ENCODE measurements around the gene SFI1.
A peak's percentile ranks its signal among the peaks of the same experiment; 100 is the strongest.
"Not testable (repeated sequence)": the region's sequence is repeated elsewhere in the genome, so short reads cannot be mapped to it uniquely, and the experiment has no call there.

Gene SFI1

GRCh38 chr22:31532060-31532459, 35.7 kb downstream of the SFI1 start:
- DNase-seq = no peak
- in situ Hi-C loops (cut with HindIII; ENCODE audit: low pct_ligation_motif_present, low pct_unique_long_range_greater_than_20kb, low sequenced_read_pairs) = no loop called here

GRCh38 chr22:31533374-31533773, 37.0 kb downstream of the SFI1 start:
- no peak for DNase-seq
- in situ Hi-C loops (cut with HindIII; ENCODE audit: low pct_ligation_motif_present, low pct_unique_long_range_greater_than_20kb, low sequenced_read_pairs) = no loop called here

GRCh38 chr22:31537019-31537535, 40.7 kb downstream of the SFI1 start:
- no peak for DNase-seq
- in situ Hi-C loops (cut with HindIII; ENCODE audit: low pct_ligation_motif_present, low pct_unique_long_range_greater_than_20kb, low sequenced_read_pairs) = no loop called here

GRCh38 chr22:31538815-31539214, 42.5 kb downstream of the SFI1 start:
- DNase-seq = no peak
- in situ Hi-C loops (cut with HindIII; ENCODE audit: low pct_ligation_motif_present, low pct_unique_long_range_greater_than_20kb, low sequenced_read_pairs) = no loop called here

- in situ Hi-C loops (cut with HindIII; ENCODE audit: low pct_ligation_motif_present, low pct_unique_long_range_greater_than_20kb, low sequenced_read_pairs); DNase-seq: not testable (repeated sequence)
Measured at GRCh38 chr22:31540166-31540565, 43.8 kb downstream of the SFI1 start.

GRCh38 chr22:31540966-31541365, 44.6 kb downstream of the SFI1 start:
- no peak for DNase-seq
- in situ Hi-C loops (cut with HindIII; ENCODE audit: low pct_ligation_motif_present, low pct_unique_long_range_greater_than_20kb, low sequenced_read_pairs) = no loop called here

- in situ Hi-C loops (cut with HindIII; ENCODE audit: low pct_ligation_motif_present, low pct_unique_long_range_greater_than_20kb, low sequenced_read_pairs) = no loop called here
- peak; percentile 93 for DNase-seq
Measured at GRCh38 chr22:31544481-31545480, 48.4 kb downstream of the SFI1 start.

- in situ Hi-C loops (cut with HindIII; ENCODE audit: low pct_ligation_motif_present, low pct_unique_long_range_greater_than_20kb, low sequenced_read_pairs) = no loop called here
- no peak for DNase-seq
Measured at GRCh38 chr22:31550871-31551370, 54.6 kb downstream of the SFI1 start.

GRCh38 chr22:31556627-31557203, 60.4 kb downstream of the SFI1 start:
- in situ Hi-C loops (cut with HindIII; ENCODE audit: low pct_ligation_motif_present, low pct_unique_long_range_greater_than_20kb, low sequenced_read_pairs) = no loop called here
- DNase-seq = peak; percentile 51

- DNase-seq; in situ Hi-C loops (cut with HindIII; ENCODE audit: low pct_ligation_motif_present, low pct_unique_long_range_greater_than_20kb, low sequenced_read_pairs): not testable (repeated sequence)
Measured at GRCh38 chr22:31558546-31558945, 62.2 kb downstream of the SFI1 start.

GRCh38 chr22:31561238-31561887, 65.0 kb downstream of the SFI1 start:
- in situ Hi-C loops (cut with HindIII; ENCODE audit: low pct_ligation_motif_present, low pct_unique_long_range_greater_than_20kb, low sequenced_read_pairs) = no loop called here
- DNase-seq = peak; percentile 75

- in situ Hi-C loops (cut with HindIII; ENCODE audit: low pct_ligation_motif_present, low pct_unique_long_range_greater_than_20kb, low sequenced_read_pairs) = no loop called here
- no peak for DNase-seq
Measured at GRCh38 chr22:31561970-31562369, 65.6 kb downstream of the SFI1 start.

GRCh38 chr22:31566484-31566883, 70.1 kb downstream of the SFI1 start:
- in situ Hi-C loops (cut with HindIII; ENCODE audit: low pct_ligation_motif_present, low pct_unique_long_range_greater_than_20kb, low sequenced_read_pairs) = no loop called here
- peak; percentile 2 for DNase-seq

- in situ Hi-C loops (cut with HindIII; ENCODE audit: low pct_ligation_motif_present, low pct_unique_long_range_greater_than_20kb, low sequenced_read_pairs) = no loop called here
- no peak for DNase-seq
Measured at GRCh38 chr22:31567196-31567595, 70.9 kb downstream of the SFI1 start.

GRCh38 chr22:31567702-31568101, 71.4 kb downstream of the SFI1 start:
- in situ Hi-C loops (cut with HindIII; ENCODE audit: low pct_ligation_motif_present, low pct_unique_long_range_greater_than_20kb, low sequenced_read_pairs) = no loop called here
- no peak for DNase-seq

- DNase-seq = no peak
- in situ Hi-C loops (cut with HindIII; ENCODE audit: low pct_ligation_motif_present, low pct_unique_long_range_greater_than_20kb, low sequenced_read_pairs) = no loop called here
Measured at GRCh38 chr22:31569126-31569525, 72.8 kb downstream of the SFI1 start.

- in situ Hi-C loops (cut with HindIII; ENCODE audit: low pct_ligation_motif_present, low pct_unique_long_range_greater_than_20kb, low sequenced_read_pairs) = no loop called here
- DNase-seq = no peak
Measured at GRCh38 chr22:31572939-31573338, 76.6 kb downstream of the SFI1 start.

- DNase-seq = no peak
- in situ Hi-C loops (cut with HindIII; ENCODE audit: low pct_ligation_motif_present, low pct_unique_long_range_greater_than_20kb, low sequenced_read_pairs) = no loop called here
Measured at GRCh38 chr22:31574055-31574670, 77.8 kb downstream of the SFI1 start.

- DNase-seq = no peak
- in situ Hi-C loops (cut with HindIII; ENCODE audit: low pct_ligation_motif_present, low pct_unique_long_range_greater_than_20kb, low sequenced_read_pairs) = no loop called here
Measured at GRCh38 chr22:31575190-31575589, 78.9 kb downstream of the SFI1 start.

Measured in ACHN (cell line).